ENCODE results near the gene DLG1. TPM values are rescaled to one million over a fixed set of nuclear protein-coding genes. Genes with fewer than 3 reads are reported as not detected.

Gene DLG1
- total RNA-seq, 1 donor from 2014 or later: 115 TPM

- DNase-seq (ENCODE audit: extremely low spot score in 2 of 2): no peak
- intact Hi-C loops (cut with DNase I): no loop called here
- no peaks in the 10 kb centered on the region for H3K9me3 ChIP-seq
- peaks cover 27% of the 10 kb centered on the region for H3K4me1 ChIP-seq
- TF ChIP-seq POLR2A (IDR thresholded peaks at IDR 0.05) (no peak), CTCF (IDR thresholded peaks at IDR 0.05) (no peak), POLR2AphosphoS5 (IDR thresholded peaks at IDR 0.05; ENCODE audit: insufficient read depth in 1 of 2, low read depth in 1 of 2) (no peak)
- H3K27ac ChIP-seq: peak overlapping the region; percentile 95
- H3K27me3 ChIP-seq: no peaks in the 10 kb centered on the region
- peak overlapping the region; percentile 96 for H3K4me3 ChIP-seq
- peaks cover 0 to 6% of the 10 kb centered on the region in 2 donors for H3K36me3 ChIP-seq
These were observed 1.4 kb downstream of the DLG1 start for GRCh38 chr3:197297002-197297401.

GRCh38 chr3:197296545-197296944, 1.9 kb downstream of the DLG1 start:
- H3K4me1 ChIP-seq: peaks cover 29% of the 10 kb centered on the region
- H3K27me3 ChIP-seq: no peaks in the 10 kb centered on the region
- peak overlapping the region; percentile 96 for H3K4me3 ChIP-seq
- TF ChIP-seq CTCF (IDR thresholded peaks at IDR 0.05): no peak
- no peak for TF ChIP-seq POLR2A (IDR thresholded peaks at IDR 0.05)
- no peak for TF ChIP-seq POLR2AphosphoS5 (IDR thresholded peaks at IDR 0.05; ENCODE audit: insufficient read depth in 1 of 2, low read depth in 1 of 2)
- DNase-seq (ENCODE audit: extremely low spot score in 2 of 2): no peak
- H3K9me3 ChIP-seq: no peaks in the 10 kb centered on the region
- H3K27ac ChIP-seq: peak overlapping the region; percentile 95
- intact Hi-C loops (cut with DNase I): no loop called here
- peaks cover 0 to 6% of the 10 kb centered on the region in 2 donors for H3K36me3 ChIP-seq

- no peaks in the 10 kb centered on the region for H3K27me3 ChIP-seq
- no peak for DNase-seq (ENCODE audit: extremely low spot score in 2 of 2)
- TF ChIP-seq POLR2AphosphoS5 (IDR thresholded peaks at IDR 0.05; ENCODE audit: insufficient read depth in 1 of 2, low read depth in 1 of 2): no peak
- no peak for TF ChIP-seq POLR2A (IDR thresholded peaks at IDR 0.05)
- TF ChIP-seq CTCF (IDR thresholded peaks at IDR 0.05): no peak
- peaks cover 0 to 6% of the 10 kb centered on the region in 2 donors for H3K36me3 ChIP-seq
- no peak overlapping the region for H3K4me3 ChIP-seq
- peak overlapping the region; percentile 24 for H3K27ac ChIP-seq
- H3K9me3 ChIP-seq: no peaks in the 10 kb centered on the region
- intact Hi-C loops (cut with DNase I): no loop called here
- peaks cover 34% of the 10 kb centered on the region for H3K4me1 ChIP-seq
These were observed 2.5 kb downstream of the DLG1 start for GRCh38 chr3:197295871-197296270.

GRCh38 chr3:197293605-197294237, 4.7 kb downstream of the DLG1 start:
- intact Hi-C loops (cut with DNase I): no loop called here
- no peaks in the 10 kb centered on the region for H3K9me3 ChIP-seq
- no peak for DNase-seq (ENCODE audit: extremely low spot score in 2 of 2)
- no peak overlapping the region for H3K27ac ChIP-seq
- no peak overlapping the region for H3K4me3 ChIP-seq
- TF ChIP-seq CTCF (IDR thresholded peaks at IDR 0.05) (no peak), POLR2AphosphoS5 (IDR thresholded peaks at IDR 0.05; ENCODE audit: insufficient read depth in 1 of 2, low read depth in 1 of 2) (no peak), POLR2A (IDR thresholded peaks at IDR 0.05) (no peak)
- peaks cover 0 to 13% of the 10 kb centered on the region in 2 donors for H3K36me3 ChIP-seq
- peaks cover 37% of the 10 kb centered on the region for H3K4me1 ChIP-seq
- H3K27me3 ChIP-seq: no peaks in the 10 kb centered on the region

- DNase-seq (ENCODE audit: extremely low spot score in 2 of 2): no peak
- Histone ChIP-seq H3K9me3 (no peaks in the 10 kb centered on the region), H3K4me3 (no peak overlapping the region), H3K4me1 (peaks cover 37% of the 10 kb centered on the region), H3K27ac (peak overlapping the region; percentile 39), H3K27me3 (no peaks in the 10 kb centered on the region), H3K36me3 (peaks cover 0 to 13% of the 10 kb centered on the region in 2 donors)
- TF ChIP-seq POLR2A (IDR thresholded peaks at IDR 0.05) (no peak), CTCF (IDR thresholded peaks at IDR 0.05) (no peak), POLR2AphosphoS5 (IDR thresholded peaks at IDR 0.05; ENCODE audit: insufficient read depth in 1 of 2, low read depth in 1 of 2) (no peak)
- intact Hi-C loops (cut with DNase I): no loop called here
These were observed 5.8 kb downstream of the DLG1 start for GRCh38 chr3:197292648-197293047.
